SK-N-SH (cell line): Measurements from ENCODE around the gene CGN. TPM values are rescaled to one million over a fixed set of nuclear protein-coding genes. Genes with fewer than 3 reads are reported as not detected.

ENCODE experiments used
- CTCF ChIA-PET: fragments of 300-600, 350-600 bp; formaldehyde crosslinking; extraction: SDS; loops from one replicate; lab custom pipeline; 2021; lab: Yijun Ruan, JAX
- POLR2A ChIA-PET: fragments of 350-600 bp; sonication (Branson Sonifier 250); formaldehyde crosslinking; extraction: SDS; loops from one replicate; lab custom pipeline; 2020; ENCODE audit warnings: antibody characterized with exemption, inconsistent platforms; lab: Yijun Ruan, JAX
- DNase-seq: peaks from one replicate; pipeline ENCODE4 v3.0.0; 2012
- H2AFZ ChIP-seq: fragments of 200-600 bp; sonication (generic); 2 replicates; pipeline ENCODE4 v1.8.1; 2016; ENCODE audit warnings: antibody characterized with exemption, mild to moderate bottlenecking, low read depth
- H3F3A ChIP-seq: fragments of 200-600 bp; sonication (generic); replicated peaks from 2 replicates; pipeline ENCODE3; 2016; ENCODE audit warnings: antibody characterized with exemption, mild to moderate bottlenecking; ENCODE audit not compliant: insufficient read depth
- H3K27ac ChIP-seq, 2 experiments: fragments of 200-500 bp in 1 of 2; fragments of 200-600 bp in 1 of 2; sonication (Bioruptor generic) in 1 of 2; sonication (generic), shearing (Covaris generic) in 1 of 2; 2 replicates each; pipeline versions ENCODE4 v1.5.1 to v1.6.1; 2014 to 2016; ENCODE audit warnings: low read depth in 2 of 2, inconsistent platforms in 1 of 2, low read length in 1 of 2, mild to moderate bottlenecking in 1 of 2, mixed read lengths in 1 of 2
- H3K27me3 ChIP-seq: fragments of 200-600 bp; sonication (generic), shearing (Covaris generic); 2 replicates; pipeline ENCODE4 v1.6.1; 2016; ENCODE audit warnings: mixed run types; ENCODE audit not compliant: insufficient read depth
- H3K36me3 ChIP-seq, 2 experiments: fragments of 200-500 bp in 1 of 2; fragments of 200-600 bp in 1 of 2; sonication (Bioruptor generic) in 1 of 2; sonication (generic) in 1 of 2; replicated peaks in 1 of 2; 2 replicates each; pipeline versions ENCODE3 to v1.5.1; 2014 to 2016; ENCODE audit warnings: low read length in 1 of 2, mild to moderate bottlenecking in 1 of 2; ENCODE audit not compliant: insufficient read depth in 2 of 2, control insufficient read depth in 1 of 2
- H3K4me1 ChIP-seq, 2 experiments: fragments of 200-500 bp in 1 of 2; fragments of 200-600 bp in 1 of 2; sonication (Bioruptor generic) in 1 of 2; sonication (generic), shearing (Covaris generic) in 1 of 2; 2 replicates each; pipeline versions ENCODE4 v1.5.1 to v1.6.1; 2014 to 2016; ENCODE audit warnings: low read depth in 1 of 2, low read length in 1 of 2, mixed run types in 1 of 2; ENCODE audit not compliant: insufficient read depth in 2 of 2, control insufficient read depth in 1 of 2
- H3K4me2 ChIP-seq: fragments of 200-600 bp; sonication (generic), shearing (Covaris generic); 2 replicates; pipeline ENCODE4 v1.6.1; 2017; ENCODE audit warnings: mixed run types
- H3K4me3 ChIP-seq, 2 experiments: fragments of 200-500 bp in 1 of 2; fragments of 200-600 bp in 1 of 2; sonication (Bioruptor generic) in 1 of 2; sonication (generic), shearing (Covaris generic) in 1 of 2; 2 replicates each; pipeline versions ENCODE4 v1.5.1 to v1.8.1; 2014 to 2016; ENCODE audit warnings: low read depth in 2 of 2, inconsistent platforms in 1 of 2, low read length in 1 of 2, mild to moderate bottlenecking in 1 of 2, mixed read lengths in 1 of 2, moderate library complexity in 1 of 2
- H3K79me2 ChIP-seq: fragments of 200-600 bp; sonication (generic); 2 replicates; pipeline ENCODE4 v1.8.1; 2017; ENCODE audit warnings: mild to moderate bottlenecking; ENCODE audit not compliant: insufficient read depth
- H3K9ac ChIP-seq: fragments of 200-600 bp; sonication (generic); 2 replicates; pipeline ENCODE4 v1.6.1; 2017; ENCODE audit warnings: mixed run types
- H3K9me2 ChIP-seq: fragments of 200-600 bp; sonication (generic); 2 replicates; pipeline ENCODE4 v1.6.1; 2017; ENCODE audit warnings: mixed run types
- H3K9me3 ChIP-seq: fragments of 200-600 bp; sonication (generic); 2 replicates; pipeline ENCODE4 v1.6.1; 2017; ENCODE audit warnings: mixed run types, mild to moderate bottlenecking, moderate library complexity
- H4K20me1 ChIP-seq: fragments of 200-600 bp; sonication (generic); 2 replicates; pipeline ENCODE4 v1.6.1; 2017; ENCODE audit warnings: mild to moderate bottlenecking, mixed run types; ENCODE audit not compliant: insufficient read depth
- CHD2 ChIP-seq: fragments of 150-350 bp; IDR thresholded peaks from 2 replicates; pipeline ENCODE4 v1.6.1; 2018; ENCODE audit warnings: low read length; ENCODE audit not compliant: partially characterized antibody
- EP300 ChIP-seq, 2 experiments: IDR thresholded peaks; 2 replicates each; pipeline versions ENCODE4 v1.4.0 to v1.6.1; 2012; ENCODE audit warnings: borderline replicate concordance in 1 of 2, low read depth in 1 of 2, low read length in 1 of 2
- EZH2phosphoT487 ChIP-seq: fragments of 200-600 bp; sonication (generic); IDR thresholded peaks from 2 replicates; pipeline ENCODE4 v1.6.1; 2017; ENCODE audit warnings: low read depth, mixed run types, mild to moderate bottlenecking, antibody characterized with exemption, moderate library complexity, borderline replicate concordance
- FOXJ3 ChIP-seq: sonication (generic); formaldehyde crosslinking; IDR thresholded peaks from 2 replicates; pipeline ENCODE4 v1.5.1; 2020; ENCODE audit warnings: mild to moderate bottlenecking, missing genetic modification reagents
- GABPA ChIP-seq: IDR thresholded peaks from 2 replicates; pipeline ENCODE4 v1.4.0; 2012; ENCODE audit warnings: low read depth, mild to moderate bottlenecking
- GATA2 ChIP-seq: sonication (generic); formaldehyde crosslinking; IDR thresholded peaks from 2 replicates; pipeline ENCODE4 v1.5.0; 2020; ENCODE audit warnings: mild to moderate bottlenecking, missing genetic modification reagents
- JUND ChIP-seq: IDR thresholded peaks from 2 replicates; pipeline ENCODE4 v1.4.0; 2012
- MEF2A ChIP-seq: IDR thresholded peaks from 2 replicates; pipeline ENCODE4 v1.4.0; 2012; ENCODE audit warnings: low read depth, borderline replicate concordance
- NFIC ChIP-seq: IDR thresholded peaks from 2 replicates; pipeline ENCODE4 v1.4.0; 2012; ENCODE audit warnings: borderline replicate concordance
- NRF1 ChIP-seq: IDR thresholded peaks from 2 replicates; pipeline ENCODE4 v1.6.1; 2012; ENCODE audit warnings: low read depth, mild to moderate bottlenecking, low read length
- RAD21 ChIP-seq: IDR thresholded peaks from 2 replicates; pipeline ENCODE4 v1.6.1; 2012; ENCODE audit warnings: mild to moderate bottlenecking, low read length
- RCOR1 ChIP-seq: fragments of 150-350 bp; IDR thresholded peaks from 2 replicates; pipeline ENCODE4 v1.6.1; 2017; ENCODE audit warnings: antibody characterized with exemption, low read length
- RFX5 ChIP-seq: IDR thresholded peaks from 2 replicates; pipeline ENCODE4 v1.6.1; 2012; ENCODE audit warnings: mild to moderate bottlenecking, improper control_type of control experiment, low read length
- SMC3 ChIP-seq: IDR thresholded peaks from 2 replicates; pipeline ENCODE4 v1.6.1; 2012; ENCODE audit warnings: low read depth, low read length, improper control_type of control experiment
- TCF12 ChIP-seq: IDR thresholded peaks from 2 replicates; pipeline ENCODE4 v1.4.0; 2012
- TEAD4 ChIP-seq: IDR thresholded peaks from 2 replicates; pipeline ENCODE4 v1.4.0; 2012; ENCODE audit warnings: mild to moderate bottlenecking, borderline replicate concordance; ENCODE audit not compliant: insufficient read depth
- YY1 ChIP-seq: IDR thresholded peaks from 2 replicates; pipeline ENCODE4 v1.4.0; 2012; ENCODE audit warnings: low read depth, mild to moderate bottlenecking
- WGBS: methylation state at CpG from one replicate; pipeline ENCODE4 v1.1.6; 2017; ENCODE audit warnings: low lambda C conversion rate; 5-methylcytosine and 5-hydroxymethylcytosine counted together
- polyA plus RNA-seq, 3 experiments: library from polyadenylated mRNA; depleted of rRNA; stranded (reverse); fragments of >200 nt; gene quantifications; 2 replicates each; pipeline ENCODE4 v1.2.3, GENCODE V29; 2012
- TF ChIP-seq, protein P1 (sequence below): IDR thresholded peaks from 2 replicates; pipeline ENCODE4 v1.4.0; 2012; ENCODE audit warnings: low read depth, borderline replicate concordance
- TF ChIP-seq, protein P2 (sequence below): fragments of 150-350 bp; IDR thresholded peaks from 2 replicates; pipeline ENCODE4 v1.6.1; 2017; ENCODE audit warnings: antibody characterized with exemption, low read length, low read depth, borderline replicate concordance
- TF ChIP-seq, protein P3 (sequence below): fragments of 200-600 bp; sonication (generic); IDR thresholded peaks from 2 replicates; pipeline ENCODE4 v1.6.1; 2017; ENCODE audit warnings: antibody characterized with exemption, mild to moderate bottlenecking, moderate library complexity
- TF ChIP-seq, protein P4 (sequence below): IDR thresholded peaks from 2 replicates; pipeline ENCODE4; 2012
- TF ChIP-seq, protein P5 (sequence below): IDR thresholded peaks from 2 replicates; pipeline ENCODE4 v1.4.0; 2012; ENCODE audit warnings: low read depth

The CGN gene
- polyA plus RNA-seq, 1 of the 3 experiments (the other 2 are of a cell fraction), result 0.36 TPM

DNA sequence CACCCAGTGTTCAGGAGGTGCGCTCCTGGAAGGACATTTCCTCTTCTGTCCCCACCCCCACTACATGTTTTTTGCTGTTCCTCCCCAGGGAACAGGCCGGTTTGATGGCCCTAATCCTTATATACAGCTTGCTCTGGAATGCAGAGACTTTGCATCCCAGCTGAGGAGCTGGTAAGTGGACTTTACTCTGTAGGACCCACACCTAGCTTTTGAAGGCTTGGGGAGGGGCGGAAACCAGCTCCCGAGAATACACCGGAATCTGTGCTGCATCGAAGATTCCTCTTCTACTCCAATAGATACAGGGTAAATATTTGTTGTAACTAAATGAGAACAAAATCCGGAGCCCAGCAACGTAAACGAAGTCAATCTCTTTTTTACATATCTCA lies 1.2 kb upstream of the CGN start:
- POLR2A ChIA-PET, result interaction anchor here (0.7 kb wide), 1 partner anchor 326 kb away, joined by 3 read pairs; no protein-coding TSS in a partner anchor
- Histone ChIP-seq H3K27me3 (peaks cover 15% of the 10 kb centered on the region; the same call in 1 of the 2 replicates), H3K27ac (no peak overlapping the region), H3K4me2 (no peak overlapping the region), H4K20me1 (no peaks in the 10 kb centered on the region), H3K9me2 (no peaks in the 10 kb centered on the region)
- DNase-seq, result no peak
- TF ChIP-seq YY1, result no peak
- TF ChIP-seq EP300 (IDR thresholded peaks at IDR 0.05; ENCODE audit: borderline replicate concordance in 1 of 2, low read depth in 1 of 2, low read length in 1 of 2), result no peak
- no peak for TF ChIP-seq EZH2phosphoT487
- no peak for TF ChIP-seq TEAD4
- TF ChIP-seq GABPA, result no peak
- TF ChIP-seq, protein P1, sequence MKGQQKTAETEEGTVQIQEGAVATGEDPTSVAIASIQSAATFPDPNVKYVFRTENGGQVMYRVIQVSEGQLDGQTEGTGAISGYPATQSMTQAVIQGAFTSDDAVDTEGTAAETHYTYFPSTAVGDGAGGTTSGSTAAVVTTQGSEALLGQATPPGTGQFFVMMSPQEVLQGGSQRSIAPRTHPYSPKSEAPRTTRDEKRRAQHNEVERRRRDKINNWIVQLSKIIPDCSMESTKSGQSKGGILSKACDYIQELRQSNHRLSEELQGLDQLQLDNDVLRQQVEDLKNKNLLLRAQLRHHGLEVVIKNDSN, result no peak
- TF ChIP-seq RFX5, result no peak
- TF ChIP-seq, protein P2, sequence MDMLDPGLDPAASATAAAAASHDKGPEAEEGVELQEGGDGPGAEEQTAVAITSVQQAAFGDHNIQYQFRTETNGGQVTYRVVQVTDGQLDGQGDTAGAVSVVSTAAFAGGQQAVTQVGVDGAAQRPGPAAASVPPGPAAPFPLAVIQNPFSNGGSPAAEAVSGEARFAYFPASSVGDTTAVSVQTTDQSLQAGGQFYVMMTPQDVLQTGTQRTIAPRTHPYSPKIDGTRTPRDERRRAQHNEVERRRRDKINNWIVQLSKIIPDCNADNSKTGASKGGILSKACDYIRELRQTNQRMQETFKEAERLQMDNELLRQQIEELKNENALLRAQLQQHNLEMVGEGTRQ, result no peak
- no peak for TF ChIP-seq NRF1
- no peak for TF ChIP-seq GATA2 (CRISPR knock-in tag)
- TF ChIP-seq, protein P3, sequence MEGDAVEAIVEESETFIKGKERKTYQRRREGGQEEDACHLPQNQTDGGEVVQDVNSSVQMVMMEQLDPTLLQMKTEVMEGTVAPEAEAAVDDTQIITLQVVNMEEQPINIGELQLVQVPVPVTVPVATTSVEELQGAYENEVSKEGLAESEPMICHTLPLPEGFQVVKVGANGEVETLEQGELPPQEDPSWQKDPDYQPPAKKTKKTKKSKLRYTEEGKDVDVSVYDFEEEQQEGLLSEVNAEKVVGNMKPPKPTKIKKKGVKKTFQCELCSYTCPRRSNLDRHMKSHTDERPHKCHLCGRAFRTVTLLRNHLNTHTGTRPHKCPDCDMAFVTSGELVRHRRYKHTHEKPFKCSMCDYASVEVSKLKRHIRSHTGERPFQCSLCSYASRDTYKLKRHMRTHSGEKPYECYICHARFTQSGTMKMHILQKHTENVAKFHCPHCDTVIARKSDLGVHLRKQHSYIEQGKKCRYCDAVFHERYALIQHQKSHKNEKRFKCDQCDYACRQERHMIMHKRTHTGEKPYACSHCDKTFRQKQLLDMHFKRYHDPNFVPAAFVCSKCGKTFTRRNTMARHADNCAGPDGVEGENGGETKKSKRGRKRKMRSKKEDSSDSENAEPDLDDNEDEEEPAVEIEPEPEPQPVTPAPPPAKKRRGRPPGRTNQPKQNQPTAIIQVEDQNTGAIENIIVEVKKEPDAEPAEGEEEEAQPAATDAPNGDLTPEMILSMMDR, result no peak
- no peak for TF ChIP-seq FOXJ3 (CRISPR knock-in tag)
- TF ChIP-seq, all 33 proteins: peak for 0
- no peaks in the 10 kb centered on the region for H3K9me3 ChIP-seq
- no peaks in the 10 kb centered on the region for H3K79me2 ChIP-seq
- H3K4me1 ChIP-seq, result peaks cover 4 to 32% of the 10 kb centered on the region in 2 experiments; a peak in 1 of 4 replicates
- no peaks in the 10 kb centered on the region for H3K36me3 ChIP-seq
- H3F3A ChIP-seq, result peaks cover 9% of the 10 kb centered on the region
- CTCF ChIA-PET, result interaction anchor here (1.2 kb wide), 2 partner anchors 24 to 170 kb away, joined by 3 read pairs; no protein-coding TSS in a partner anchor
- H2AFZ ChIP-seq, result no peak overlapping the region
- no peak overlapping the region for H3K9ac ChIP-seq
- H3K4me3 ChIP-seq, result no peak overlapping the region
- WGBS, result 75% methylated on average over 9 of the region's 9 CpGs

DNA sequence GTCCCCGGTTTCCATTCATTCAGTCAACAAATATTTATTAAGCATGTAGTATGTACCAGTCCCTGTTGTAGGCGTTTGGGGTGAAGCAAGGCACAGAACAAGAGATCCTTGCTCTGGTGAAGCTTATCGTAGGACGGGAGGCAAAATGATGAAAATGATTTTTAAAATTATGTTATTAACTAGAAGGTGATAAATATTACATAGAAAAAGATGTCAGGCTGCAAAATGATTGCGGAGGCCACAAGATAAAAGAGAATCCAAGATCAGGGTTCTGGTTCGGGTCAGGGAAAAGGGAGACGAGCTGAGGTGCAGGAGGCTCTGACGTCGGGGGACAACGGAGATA lies 602 bp upstream of the CGN start:
- H3K4me1 ChIP-seq, result peaks cover 4 to 32% of the 10 kb centered on the region in 2 experiments; a peak in 1 of 4 replicates
- H3K4me2 ChIP-seq, result peak overlapping the region; percentile 98
- peaks cover 9% of the 10 kb centered on the region for H3F3A ChIP-seq
- WGBS, result 40% methylated on average over 10 of the region's 10 CpGs
- peak overlapping the region; percentile 19; the same call in 1 of the 2 replicates for H3K9ac ChIP-seq
- H3K9me2 ChIP-seq, result no peaks in the 10 kb centered on the region
- H3K36me3 ChIP-seq, result no peaks in the 10 kb centered on the region
- peak overlapping the region; percentile 26 to 78; a peak in 3 of 4 replicates for H3K27ac ChIP-seq
- ChIA-PET POLR2A (interaction anchor here (0.7 to 1.5 kb wide), 5 partner anchors 17 to 326 kb away, joined by 3 to 10 read pairs (median 3); partner anchors contain the start of genes POGZ, TUFT1 and ZNF687), CTCF (interaction anchor here (0.7 to 2.1 kb wide), 8 partner anchors 12 to 170 kb away, joined by 3 to 5 read pairs (median 4); no protein-coding TSS in a partner anchor)
- no peaks in the 10 kb centered on the region for H3K9me3 ChIP-seq
- H2AFZ ChIP-seq, result peak overlapping the region; percentile 99; the same call in 1 of the 2 replicates
- no peaks in the 10 kb centered on the region for H3K79me2 ChIP-seq
- peaks cover 15% of the 10 kb centered on the region; the same call in 1 of the 2 replicates for H3K27me3 ChIP-seq
- peak overlapping the region; percentile 52 to 78 for H3K4me3 ChIP-seq
- no peak for DNase-seq
- no peaks in the 10 kb centered on the region for H4K20me1 ChIP-seq
- no peak for TF ChIP-seq RCOR1
- TF ChIP-seq, protein P4, sequence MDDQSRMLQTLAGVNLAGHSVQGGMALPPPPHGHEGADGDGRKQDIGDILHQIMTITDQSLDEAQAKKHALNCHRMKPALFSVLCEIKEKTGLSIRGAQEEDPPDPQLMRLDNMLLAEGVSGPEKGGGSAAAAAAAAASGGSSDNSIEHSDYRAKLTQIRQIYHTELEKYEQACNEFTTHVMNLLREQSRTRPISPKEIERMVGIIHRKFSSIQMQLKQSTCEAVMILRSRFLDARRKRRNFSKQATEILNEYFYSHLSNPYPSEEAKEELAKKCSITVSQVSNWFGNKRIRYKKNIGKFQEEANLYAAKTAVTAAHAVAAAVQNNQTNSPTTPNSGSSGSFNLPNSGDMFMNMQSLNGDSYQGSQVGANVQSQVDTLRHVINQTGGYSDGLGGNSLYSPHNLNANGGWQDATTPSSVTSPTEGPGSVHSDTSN, result no peak
- TF ChIP-seq YY1, result no peak
- TF ChIP-seq SMC3, result no peak
- no peak for TF ChIP-seq MEF2A
- TF ChIP-seq, protein P5, sequence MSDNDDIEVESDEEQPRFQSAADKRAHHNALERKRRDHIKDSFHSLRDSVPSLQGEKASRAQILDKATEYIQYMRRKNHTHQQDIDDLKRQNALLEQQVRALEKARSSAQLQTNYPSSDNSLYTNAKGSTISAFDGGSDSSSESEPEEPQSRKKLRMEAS, result no peak
- no peak for TF ChIP-seq TCF12
- TF ChIP-seq CHD2, result no peak
- TF ChIP-seq, protein P1, result no peak
- no peak for TF ChIP-seq NFIC
- TF ChIP-seq JUND, result no peak
- TF ChIP-seq GABPA, result no peak
- TF ChIP-seq RAD21, result no peak
- no peak for TF ChIP-seq EZH2phosphoT487
